A204.1 (cell line): ENCODE measurements around the gene TRAF7.

Experiments
- FAIRE-seq: peaks from 2 replicates; lab custom pipeline; 2012; peaks lifted over from hg19 to GRCh38; lab: Jason Lieb, UNC

TRAF7 gene

GRCh38 chr16:2148714-2149629 lies 6.6 kb upstream of the TRAF7 start:
- no peak for FAIRE-seq

DNA sequence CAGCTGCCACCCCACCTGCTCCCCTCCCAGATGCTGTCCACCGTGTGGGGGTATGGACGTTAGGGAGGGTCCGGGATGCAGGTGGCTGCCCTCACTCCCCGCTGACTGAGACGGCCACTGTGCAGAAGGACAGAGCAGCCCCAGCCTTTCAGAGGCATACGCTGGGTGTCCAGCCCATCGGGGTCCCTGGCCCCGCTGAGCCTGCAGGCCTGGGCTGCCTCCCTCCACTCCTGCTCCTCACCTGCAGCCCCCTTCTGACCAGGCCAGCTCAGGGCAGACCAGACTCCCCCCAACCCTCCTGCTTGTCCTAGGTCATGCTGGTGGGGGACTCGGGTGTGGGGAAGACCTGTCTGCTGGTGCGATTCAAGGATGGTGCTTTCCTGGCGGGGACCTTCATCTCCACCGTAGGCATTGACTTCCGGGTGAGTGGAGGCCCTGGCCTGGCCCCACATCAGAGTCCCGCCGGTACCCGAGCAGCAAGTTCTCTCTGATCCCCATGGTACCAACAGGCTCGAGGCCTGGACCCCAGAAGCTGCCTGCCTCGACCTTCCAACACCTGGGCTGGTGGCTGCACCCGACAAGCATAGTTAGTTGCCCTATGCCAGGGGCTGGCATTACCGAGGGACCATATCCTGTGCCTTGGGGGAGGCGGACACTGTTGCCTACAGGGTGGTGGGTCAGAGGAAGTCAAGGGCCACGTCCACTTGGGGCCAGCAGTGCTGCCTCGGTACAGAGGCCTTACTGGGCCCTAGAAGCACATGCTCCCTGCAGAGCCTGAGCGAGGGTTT lies 5.8 kb upstream of the TRAF7 start:
- FAIRE-seq, result no peak

- no peak for FAIRE-seq
These were observed 5.0 kb upstream of the TRAF7 start for GRCh38 chr16:2150418-2151187.

DNA sequence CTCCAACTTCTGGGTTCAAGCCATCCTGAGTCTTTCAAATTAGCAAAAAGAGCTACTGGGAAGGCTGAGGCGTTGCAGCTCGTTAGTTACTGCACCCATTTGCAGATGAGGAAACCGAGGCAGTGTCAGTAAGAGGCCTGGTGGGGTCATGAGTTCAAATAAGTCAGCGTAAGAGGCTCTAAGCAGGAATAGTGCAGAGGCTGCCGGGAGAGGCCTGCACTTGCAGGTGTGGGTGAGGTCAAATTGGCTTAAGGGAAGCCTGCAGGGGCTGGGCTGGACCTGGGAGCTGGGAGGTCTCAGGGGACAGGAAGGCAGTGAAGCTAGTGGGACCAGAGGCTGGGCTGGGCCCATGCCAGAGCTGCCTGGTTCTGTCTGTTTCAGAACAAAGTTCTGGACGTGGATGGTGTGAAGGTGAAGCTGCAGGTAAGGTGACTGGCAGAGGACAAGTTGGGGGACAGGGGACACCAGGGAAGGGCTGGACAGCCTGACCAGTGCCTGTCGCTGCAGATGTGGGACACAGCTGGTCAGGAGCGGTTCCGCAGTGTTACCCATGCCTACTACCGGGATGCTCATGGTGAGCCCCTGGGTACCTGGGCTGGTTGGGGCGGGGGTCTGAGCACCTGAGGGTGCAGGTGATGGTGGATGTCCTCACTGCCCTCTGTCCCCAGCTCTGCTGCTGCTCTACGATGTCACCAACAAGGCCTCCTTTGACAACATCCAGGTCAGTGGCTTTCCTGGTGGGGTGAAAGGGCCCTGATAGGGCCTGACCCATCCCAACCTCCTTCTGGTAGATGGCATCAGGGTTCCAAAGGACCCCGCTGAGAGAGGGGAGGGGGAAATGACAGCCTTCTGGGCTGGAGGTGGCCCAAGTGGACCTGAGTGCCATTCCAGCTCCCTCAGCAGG lies 4.1 kb upstream of the TRAF7 start:
- no peak for FAIRE-seq

DNA sequence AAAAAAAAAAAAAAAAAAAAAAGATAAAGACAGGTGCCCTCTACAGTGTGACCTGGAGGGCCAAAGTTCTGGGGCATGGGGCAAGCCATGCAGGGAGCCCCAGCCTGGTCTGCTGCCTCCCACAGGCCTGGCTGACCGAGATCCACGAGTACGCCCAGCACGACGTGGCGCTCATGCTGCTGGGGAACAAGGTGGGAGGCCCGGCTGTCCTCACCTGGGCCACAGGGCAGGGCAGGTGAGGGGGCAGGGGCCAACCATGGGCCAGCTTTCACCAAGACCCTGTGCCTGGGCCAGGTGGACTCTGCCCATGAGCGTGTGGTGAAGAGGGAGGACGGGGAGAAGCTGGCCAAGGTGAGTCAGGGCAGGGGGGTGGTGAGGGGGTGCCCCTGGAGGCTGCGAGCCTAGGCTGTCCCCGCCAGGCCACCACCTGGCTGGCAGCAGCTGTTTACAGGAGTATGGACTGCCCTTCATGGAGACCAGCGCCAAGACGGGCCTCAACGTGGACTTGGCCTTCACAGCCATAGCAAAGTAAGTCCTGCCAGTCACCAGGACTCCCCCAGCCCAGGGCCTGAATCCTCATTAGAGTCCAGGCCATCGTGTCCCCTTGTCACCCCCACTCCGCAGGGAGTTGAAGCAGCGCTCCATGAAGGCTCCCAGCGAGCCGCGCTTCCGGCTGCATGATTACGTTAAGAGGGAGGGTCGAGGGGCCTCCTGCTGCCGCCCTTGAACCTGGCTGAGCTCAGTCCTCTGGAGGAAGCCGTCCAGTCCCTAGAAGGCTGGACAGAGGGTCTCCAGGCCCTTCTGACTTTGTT lies 2.7 kb upstream of the TRAF7 start:
- FAIRE-seq, result no peak

- FAIRE-seq, result no peak
These were observed 970 bp upstream of the TRAF7 start for GRCh38 chr16:2154533-2155090.

DNA sequence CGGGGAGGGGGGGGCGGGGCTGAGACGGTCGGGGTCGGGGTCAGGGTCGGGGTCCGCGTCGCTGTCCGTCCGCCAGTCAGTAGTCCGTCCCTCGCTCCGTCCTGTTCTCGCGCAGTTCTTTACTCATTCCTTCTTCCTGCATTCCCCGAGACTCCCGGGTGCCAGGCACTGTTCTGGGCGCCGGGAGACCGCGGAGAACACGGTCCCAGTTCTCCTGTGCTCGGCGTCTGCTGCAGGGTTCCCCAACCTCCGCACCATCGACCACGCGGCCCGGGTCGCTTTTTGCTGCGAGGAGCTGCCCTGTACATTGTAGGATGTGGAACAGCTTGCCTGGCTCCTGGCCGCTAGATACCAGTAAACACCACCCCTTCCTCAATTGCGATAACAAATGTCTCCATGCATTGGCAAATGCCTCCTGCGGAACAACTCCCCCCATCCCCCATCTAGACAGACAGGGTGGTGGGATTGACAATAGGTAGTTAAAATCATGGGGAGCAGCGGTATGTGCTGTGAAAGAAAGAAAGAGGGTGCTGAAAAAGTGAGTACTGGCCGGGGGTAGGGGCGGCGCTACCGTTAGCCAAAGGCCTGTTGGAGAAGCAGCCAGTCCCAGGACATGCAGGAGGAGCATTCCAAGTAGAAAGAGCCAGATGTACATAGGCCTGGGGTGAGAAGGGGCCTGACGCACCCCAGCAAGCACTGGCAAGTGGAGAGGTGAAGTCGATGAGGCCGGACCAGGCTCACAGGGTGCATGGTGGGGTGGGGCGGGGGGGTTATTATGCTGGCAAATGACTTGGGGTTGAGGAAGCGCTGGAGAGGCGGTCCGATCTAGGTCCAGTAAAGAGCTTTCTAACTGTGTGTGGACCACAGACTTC lies 631 bp downstream of the TRAF7 start:
- FAIRE-seq, result no peak

- FAIRE-seq, result no peak
These were observed 1.3 kb downstream of the TRAF7 start for GRCh38 chr16:2156849-2157224.

DNA sequence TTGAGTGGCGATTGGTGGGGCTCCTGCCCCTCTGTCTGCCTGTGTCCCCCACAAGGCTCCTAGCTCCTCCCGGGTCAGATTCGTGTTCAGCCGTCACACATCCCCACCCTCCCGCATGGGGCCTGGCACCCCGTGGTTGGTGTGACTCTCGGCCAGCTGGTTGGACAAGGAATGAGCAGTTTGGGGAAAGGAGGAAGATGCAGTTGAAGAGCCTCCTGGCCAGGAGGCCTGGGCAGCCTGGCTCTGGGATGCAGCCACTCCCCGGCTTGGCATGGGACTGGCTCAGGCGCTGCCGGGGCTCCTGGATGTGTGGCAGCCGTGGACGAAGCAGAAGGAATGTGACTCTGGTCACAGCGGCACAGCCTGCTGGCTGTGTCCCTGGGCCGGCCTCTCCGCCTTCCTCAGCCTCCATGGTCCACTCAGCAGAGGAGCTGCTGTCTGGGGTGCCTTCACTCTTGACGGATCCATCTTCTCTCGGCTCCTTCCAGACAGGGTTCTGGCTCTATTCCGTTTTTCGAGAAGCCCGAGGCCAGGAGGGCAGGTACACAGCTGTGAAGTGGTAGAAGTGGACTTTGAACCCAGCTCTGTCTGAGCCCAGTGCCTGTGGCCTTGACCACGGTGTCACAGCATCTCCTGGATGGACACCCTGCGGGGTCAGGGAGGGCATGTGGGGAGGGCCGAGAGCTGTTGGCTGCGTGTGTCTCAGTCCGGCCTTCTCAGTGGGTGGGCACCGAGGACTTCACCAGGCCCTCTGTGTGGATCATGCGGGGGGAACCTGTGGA lies 2.1 kb downstream of the TRAF7 start:
- no peak for FAIRE-seq

- FAIRE-seq, result no peak
These were observed 2.7 kb downstream of the TRAF7 start for GRCh38 chr16:2158262-2158638.

DNA sequence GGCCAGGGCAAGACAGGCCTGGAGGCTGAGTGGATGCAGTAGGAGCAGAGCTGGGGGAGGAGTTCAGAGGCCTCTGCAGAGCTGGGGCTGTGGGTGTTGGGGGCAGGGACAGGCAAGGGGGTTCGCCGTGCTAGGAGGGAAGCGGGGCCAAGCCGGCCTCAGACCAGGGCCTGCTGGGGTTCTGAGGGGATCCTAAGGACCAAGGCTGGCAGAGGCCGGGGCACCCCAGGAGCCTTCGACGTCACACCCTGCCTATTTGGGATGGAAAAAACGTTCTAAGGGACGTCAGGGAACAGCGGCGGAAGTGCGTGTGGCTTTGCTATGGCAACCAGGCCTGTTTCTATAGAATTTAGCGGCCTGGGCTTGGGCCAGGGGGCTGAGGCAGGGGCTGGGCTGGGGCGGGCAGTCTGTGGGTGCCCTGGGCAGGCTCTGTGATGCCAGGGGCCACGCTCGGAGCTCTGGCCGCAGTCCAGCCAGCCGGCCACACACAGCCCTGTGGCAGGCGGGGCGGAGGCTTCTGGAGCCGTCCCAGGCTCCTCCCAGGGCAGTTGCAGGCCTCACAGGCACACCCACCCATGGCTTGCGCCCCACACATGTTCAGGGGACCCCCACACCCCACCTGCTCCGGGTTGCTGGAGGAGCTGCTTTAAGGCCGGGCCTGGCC lies 3.7 kb downstream of the TRAF7 start:
- no peak for FAIRE-seq

DNA sequence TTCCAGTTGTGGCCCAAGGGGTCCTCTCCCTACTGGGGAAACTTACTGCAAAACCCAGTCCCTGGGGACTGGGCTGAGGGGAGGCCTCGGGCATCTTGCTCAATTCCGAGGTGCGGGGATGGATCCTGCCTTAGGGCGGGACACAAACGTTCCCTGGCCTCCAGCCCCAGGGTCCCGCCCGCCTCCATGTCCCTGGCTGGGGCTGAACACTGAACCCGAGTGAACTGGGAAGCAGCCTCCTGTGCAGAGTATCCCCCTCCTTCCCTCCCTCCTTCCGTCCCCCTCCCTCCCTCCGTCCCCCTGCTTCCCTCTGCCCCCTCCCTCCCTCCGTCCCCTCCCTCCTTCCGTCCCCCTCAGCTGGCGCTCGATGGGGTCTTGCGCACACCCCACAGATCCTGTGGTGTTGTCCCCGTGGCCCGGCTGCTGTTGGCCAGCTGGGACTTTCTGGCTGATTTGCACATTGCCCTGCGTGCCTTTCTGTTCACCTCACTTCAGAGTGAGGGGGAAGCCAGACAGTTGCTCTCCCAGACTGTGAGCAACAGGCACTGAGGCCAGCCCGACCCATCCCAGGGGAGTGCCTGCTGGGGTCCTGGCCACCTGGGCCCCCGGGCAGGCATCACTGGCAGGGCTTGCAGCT lies 5.5 kb downstream of the TRAF7 start:
- FAIRE-seq, result no peak

DNA sequence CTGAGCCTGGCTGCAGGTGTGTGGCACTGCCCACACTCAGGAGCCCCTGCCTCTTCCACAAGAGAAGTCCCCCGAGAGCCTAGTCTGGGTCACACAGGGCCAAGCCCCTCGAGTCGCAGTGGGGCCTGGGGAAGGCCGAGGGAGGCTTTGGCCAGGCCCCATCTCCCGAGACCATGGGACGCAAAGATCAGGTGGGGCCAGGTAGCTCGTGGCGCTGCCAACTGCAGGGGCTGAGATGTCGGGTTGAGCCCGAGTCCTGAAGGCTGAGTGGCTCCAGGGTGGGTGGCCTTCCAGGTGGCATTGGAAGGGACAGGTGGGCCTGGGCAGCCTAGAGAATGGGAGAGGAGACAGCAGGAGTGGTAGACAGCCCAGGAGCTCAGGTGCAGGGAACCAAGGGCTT lies 6.3 kb downstream of the TRAF7 start:
- no peak for FAIRE-seq

DNA sequence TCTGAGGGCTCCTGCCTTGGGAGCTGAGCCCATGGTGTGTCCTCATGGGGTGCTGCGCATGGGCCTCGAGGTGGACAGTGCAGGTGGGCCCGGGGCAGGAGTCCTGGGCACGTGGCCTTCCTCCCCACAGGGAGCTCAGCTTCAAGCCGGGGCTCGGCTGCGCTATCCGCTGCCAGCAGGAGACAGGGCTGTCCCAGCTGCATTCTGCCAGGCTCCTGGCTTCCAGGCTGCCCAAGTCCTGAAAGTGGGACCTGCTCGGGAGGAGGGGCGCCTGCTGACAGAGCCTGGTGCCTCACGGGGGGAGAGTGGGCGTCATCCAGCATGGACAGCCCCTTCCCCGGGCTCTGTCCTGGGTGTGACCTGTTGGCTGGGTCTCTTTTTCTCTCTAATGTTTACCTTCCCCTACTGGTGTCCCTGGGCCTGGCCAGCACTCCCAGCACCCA lies 7.1 kb downstream of the TRAF7 start:
- no peak for FAIRE-seq

DNA sequence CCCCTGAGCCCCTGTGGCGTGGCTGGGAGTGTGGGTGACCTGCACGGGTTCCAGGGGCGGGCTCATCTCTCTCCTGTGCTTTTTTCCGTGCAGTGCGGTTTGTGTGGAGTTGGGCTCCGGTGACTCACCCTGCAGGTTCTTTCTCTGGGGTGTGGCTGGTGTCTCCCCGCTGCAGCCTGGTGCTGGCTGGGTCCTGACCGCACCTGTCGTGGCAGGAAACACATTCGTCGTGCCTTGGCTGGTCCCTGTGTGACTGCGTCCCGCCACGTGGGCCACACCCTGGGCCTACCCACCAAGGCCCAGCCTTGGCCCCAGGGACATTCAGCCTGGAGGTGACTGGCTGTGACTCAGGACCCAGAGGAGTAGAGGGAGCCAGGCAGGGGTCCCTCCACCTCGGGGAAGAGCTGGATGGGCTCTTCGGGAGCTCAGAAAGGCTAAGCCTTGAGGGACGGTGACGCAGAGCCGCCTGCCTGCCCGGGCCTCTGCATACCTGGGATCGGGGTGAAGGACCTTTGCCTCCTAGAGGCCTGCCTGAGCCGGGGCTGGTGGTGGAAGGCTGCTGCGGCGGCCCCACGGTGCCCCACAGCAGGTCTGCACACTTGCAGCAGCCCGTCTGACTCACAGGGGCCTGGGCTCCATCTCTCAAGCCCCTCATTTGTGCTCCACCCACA lies 7.8 kb downstream of the TRAF7 start:
- FAIRE-seq, result no peak

- FAIRE-seq, result no peak
These were observed 10.3 kb downstream of the TRAF7 start for GRCh38 chr16:2165861-2166260.
